H1 (cell line): ENCODE results near the gene AP2A2. TPM values are rescaled to one million over a fixed set of nuclear protein-coding genes. Genes with fewer than 3 reads are reported as not detected.

ENCODE experiments used
- CTCF ChIA-PET: fragments of 300-600 bp; sonication (Branson Sonifier 250); formaldehyde crosslinking; loops from one replicate; lab custom pipeline; 2021; ENCODE audit not compliant: partially characterized antibody; lab: Charles Lee
- POLR2A ChIA-PET: fragments of 300-600 bp; sonication (Branson Sonifier 250); formaldehyde crosslinking; loops from one replicate; lab custom pipeline; 2021; ENCODE audit warnings: inconsistent platforms; ENCODE audit not compliant: partially characterized antibody; lab: Charles Lee
- DNase-seq, 2 experiments: peaks; one replicate each; pipeline versions ENCODE4 v3.0.0 to v3.0.0-alpha.2; 2010 to 2022; ENCODE audit warnings: low spot score in 2 of 2, low read depth in 1 of 2, mixed read lengths in 1 of 2
- FAIRE-seq: peaks from 2 replicates; lab custom pipeline; 2011; peaks lifted over from hg19 to GRCh38; lab: Jason Lieb, UNC
- H2AFZ ChIP-seq: 2 replicates; pipeline ENCODE4 v1.8.1; 2012; ENCODE audit warnings: low read length, inconsistent platforms
- H2AK5ac ChIP-seq: 2 replicates; pipeline ENCODE4 v1.6.1; 2013; ENCODE audit warnings: low read depth, low read length
- H2BK120ac ChIP-seq: replicated peaks from 2 replicates; pipeline ENCODE3; 2013; ENCODE audit warnings: low read depth, low read length, inconsistent platforms
- H2BK12ac ChIP-seq: 2 replicates; pipeline ENCODE4 v1.6.1; 2013; ENCODE audit warnings: low read depth, low read length
- H2BK15ac ChIP-seq: 2 replicates; pipeline ENCODE4 v1.6.1; 2013; ENCODE audit warnings: low read length
- H2BK20ac ChIP-seq: 2 replicates; pipeline ENCODE4 v1.6.1; 2013; ENCODE audit warnings: low read length
- H2BK5ac ChIP-seq: 2 replicates; pipeline ENCODE4 v1.6.1; 2013; ENCODE audit warnings: low read depth, low read length
- H3K14ac ChIP-seq: 2 replicates; pipeline ENCODE4 v1.6.1; 2013; ENCODE audit warnings: inconsistent platforms; ENCODE audit not compliant: insufficient read length
- H3K18ac ChIP-seq: 2 replicates; pipeline ENCODE4 v1.6.1; 2013; ENCODE audit warnings: low read length; ENCODE audit errors: extremely low read depth
- H3K23ac ChIP-seq: 2 replicates; pipeline ENCODE4 v1.6.1; 2013; ENCODE audit warnings: inconsistent platforms; ENCODE audit not compliant: insufficient read length
- H3K23me2 ChIP-seq: 2 replicates; pipeline ENCODE4 v1.6.1; 2013; ENCODE audit warnings: low read depth, low read length
- H3K27ac ChIP-seq: 2 replicates; pipeline ENCODE4 v1.6.1; 2011; ENCODE audit warnings: low read depth, low read length, inconsistent platforms
- H3K27me3 ChIP-seq, 4 experiments: replicated peaks in 1 of 4; 1 replicate in 1 of 4; 2 replicates in 3 of 4; pipeline versions ENCODE4 v1.6.1 to v1.8.1; 2011 to 2013; ENCODE audit warnings: low read length in 3 of 4, mild to moderate bottlenecking in 3 of 4, inconsistent platforms in 2 of 4, mixed read lengths in 2 of 4, moderate library complexity in 1 of 4; ENCODE audit not compliant: control insufficient read depth in 3 of 4, insufficient read depth in 3 of 4; ENCODE audit errors: extremely low read depth in 1 of 4
- H3K36me3 ChIP-seq, 4 experiments: 2 replicates each; pipeline versions ENCODE4 v1.6.1 to v1.8.1; 2011 to 2013; ENCODE audit warnings: mild to moderate bottlenecking in 4 of 4, low read length in 3 of 4, moderate library complexity in 2 of 4, control low read depth in 1 of 4, inconsistent platforms in 1 of 4; ENCODE audit not compliant: insufficient read depth in 4 of 4, control insufficient read depth in 2 of 4
- H3K4ac ChIP-seq: replicated peaks from 2 replicates; pipeline ENCODE3; 2013; ENCODE audit warnings: low read length, low read depth, mixed read lengths, inconsistent platforms; ENCODE audit not compliant: insufficient read length
- H3K4me1 ChIP-seq, 4 experiments: replicated peaks in 1 of 4; 1 replicate in 1 of 4; 2 replicates in 3 of 4; pipeline versions ENCODE4 v1.6.1 to v1.8.1; 2011 to 2013; ENCODE audit warnings: low read length in 3 of 4, inconsistent platforms in 2 of 4, mixed read lengths in 1 of 4; ENCODE audit not compliant: insufficient read depth in 4 of 4, control insufficient read depth in 3 of 4
- H3K4me2 ChIP-seq, 2 experiments: 2 replicates each; pipeline versions ENCODE4 v1.6.1 to v1.8.1; 2011 to 2013; ENCODE audit warnings: low read depth in 2 of 2, low read length in 2 of 2, control low read depth in 1 of 2, inconsistent platforms in 1 of 2, mild to moderate bottlenecking in 1 of 2; ENCODE audit not compliant: insufficient read depth in 1 of 2
- H3K4me3 ChIP-seq, 4 experiments: fragments of 200-600, 300-600 bp in 1 of 4; sonication (generic), shearing (Covaris generic), sonication (Bioruptor Twin) in 1 of 4; 2 replicates each; pipeline versions ENCODE4 v1.5.1 to v1.8.1; 2011 to 2016; ENCODE audit warnings: low read length in 4 of 4, low read depth in 3 of 4, control low read depth in 2 of 4, inconsistent platforms in 2 of 4, mild to moderate bottlenecking in 2 of 4, mixed read lengths in 1 of 4, moderate library complexity in 1 of 4; ENCODE audit not compliant: insufficient read depth in 2 of 4; ENCODE audit errors: extremely low read depth in 1 of 4
- H3K56ac ChIP-seq: replicated peaks from 2 replicates; pipeline ENCODE3; 2013; ENCODE audit warnings: low read depth, mild to moderate bottlenecking, mixed read lengths, low read length, inconsistent platforms; ENCODE audit not compliant: insufficient read length
- H3K79me1 ChIP-seq: 2 replicates; pipeline ENCODE4 v1.6.1; 2013; ENCODE audit warnings: low read depth, low read length, control low read depth
- H3K79me2 ChIP-seq, 2 experiments: 2 replicates each; pipeline versions ENCODE4 v1.6.1 to v1.8.1; 2012 to 2013; ENCODE audit warnings: low read length in 2 of 2, mild to moderate bottlenecking in 2 of 2, inconsistent platforms in 1 of 2; ENCODE audit not compliant: insufficient read depth in 2 of 2, control insufficient read depth in 1 of 2
- H3K9ac ChIP-seq, 4 experiments: replicated peaks in 1 of 4; 1 replicate in 1 of 4; 2 replicates in 3 of 4; pipeline versions ENCODE4 v1.6.1 to v1.8.1; 2011 to 2013; ENCODE audit warnings: low read depth in 3 of 4, low read length in 3 of 4, control low read depth in 2 of 4, mild to moderate bottlenecking in 2 of 4, moderate library complexity in 2 of 4, inconsistent platforms in 1 of 4; ENCODE audit errors: extremely low read depth in 1 of 4
- H3K9me3 ChIP-seq, 2 experiments: 2 replicates each; pipeline versions ENCODE4 v1.6.1 to v1.8.1; 2012 to 2013; ENCODE audit warnings: mild to moderate bottlenecking in 2 of 2, moderate library complexity in 2 of 2, control low read depth in 1 of 2, inconsistent platforms in 1 of 2, low read depth in 1 of 2, low read length in 1 of 2, mixed read lengths in 1 of 2; ENCODE audit not compliant: insufficient read depth in 2 of 2
- H4K20me1 ChIP-seq, 2 experiments: replicated peaks in 1 of 2; 2 replicates each; pipeline versions ENCODE3 to v1.8.1; 2011 to 2013; ENCODE audit warnings: inconsistent platforms in 2 of 2, low read length in 2 of 2, mild to moderate bottlenecking in 1 of 2; ENCODE audit not compliant: insufficient read depth in 2 of 2, control insufficient read depth in 1 of 2
- H4K5ac ChIP-seq: 2 replicates; pipeline ENCODE4 v1.6.1; 2013; ENCODE audit warnings: low read length, low read depth, mixed read lengths, inconsistent platforms; ENCODE audit not compliant: insufficient read length
- H4K8ac ChIP-seq: 2 replicates; pipeline ENCODE4 v1.8.0; 2013; ENCODE audit warnings: mild to moderate bottlenecking, moderate library complexity, low read length, inconsistent platforms; ENCODE audit not compliant: insufficient read depth; ENCODE audit errors: extremely low read depth
- H4K91ac ChIP-seq: replicated peaks from 2 replicates; pipeline ENCODE3; 2013; ENCODE audit warnings: low read length, mixed read lengths, inconsistent platforms; ENCODE audit not compliant: insufficient read length
- BRCA1 ChIP-seq: IDR thresholded peaks from 2 replicates; pipeline ENCODE4 v1.6.1; 2012; ENCODE audit warnings: low read depth, low read length, improper control_type of control experiment
- FOSL1 ChIP-seq: IDR thresholded peaks from 2 replicates; pipeline ENCODE4 v1.6.1; 2011; ENCODE audit warnings: mild to moderate bottlenecking, low read depth, low read length, moderate library complexity; ENCODE audit not compliant: insufficient read depth
- NRF1 ChIP-seq: IDR thresholded peaks from 2 replicates; pipeline ENCODE4 v1.6.1; 2011; ENCODE audit warnings: mild to moderate bottlenecking, low read depth, low read length, improper control_type of control experiment
- POU5F1 ChIP-seq: IDR thresholded peaks from 2 replicates; pipeline ENCODE4 v1.6.1; 2011; ENCODE audit warnings: low read depth, mild to moderate bottlenecking, low read length, moderate library complexity
- RAD21 ChIP-seq, 2 experiments: IDR thresholded peaks in 1 of 2; conservative IDR thresholded peaks in 1 of 2; 2 replicates each; pipeline ENCODE4 v1.6.1; 2011; ENCODE audit warnings: low read depth in 2 of 2, low read length in 2 of 2, improper control_type of control experiment in 1 of 2, inconsistent platforms in 1 of 2, mild to moderate bottlenecking in 1 of 2, moderate library complexity in 1 of 2
- SIN3A ChIP-seq, 2 experiments: IDR thresholded peaks in 1 of 2; conservative IDR thresholded peaks in 1 of 2; 2 replicates each; pipeline ENCODE4 v1.6.1; 2011 to 2012; ENCODE audit warnings: low read length in 2 of 2, improper control_type of control experiment in 1 of 2, low read depth in 1 of 2, mild to moderate bottlenecking in 1 of 2
- SIX5 ChIP-seq: IDR thresholded peaks from 2 replicates; pipeline ENCODE4 v1.6.1; 2011; ENCODE audit warnings: mild to moderate bottlenecking, low read depth, low read length
- YY1 ChIP-seq: IDR thresholded peaks from 2 replicates; pipeline ENCODE4 v1.6.1; 2011; ENCODE audit warnings: low read depth, mild to moderate bottlenecking, low read length
- WGBS, 2 experiments: shearing (Covaris generic) in 1 of 2; methylation state at CpG; one replicate each; pipeline versions ENCODE4 v1.1.6 to v1.1.7; 2013 to 2015; ENCODE audit warnings: low lambda C conversion rate in 2 of 2, mixed read lengths in 2 of 2, inconsistent platforms in 1 of 2, low coverage in 1 of 2, missing lambda C conversion rate in 1 of 2; ENCODE audit not compliant: insufficient replicate concordance in 2 of 2, insufficient coverage in 1 of 2, insufficient read length in 1 of 2; ENCODE audit errors: extremely low coverage in 1 of 2, missing lambda C conversion rate in 1 of 2; 5-methylcytosine and 5-hydroxymethylcytosine counted together
- polyA plus RNA-seq, 7 experiments: library from polyadenylated mRNA; depleted of rRNA in 3 of 7; stranded (reverse) in 5 of 7; unstranded in 2 of 7; fragments of >200 nt in 5 of 7; fragments of 200-250 nt in 2 of 7; gene quantifications; 1 replicate in 5 of 7; 2 replicates in 1 of 7; 4 replicates in 1 of 7; pipeline versions ENCODE4 v1.2.1 to v1.2.3, GENCODE V29; 2011 to 2013; ENCODE audit warnings: missing spikeins in 2 of 7, mixed read lengths in 2 of 7
- total RNA-seq: library from RNA; stranded (reverse); fragmentation: NEBNext Ultra II Directional; extraction: Animal tissue kit (Norgen Biotek cat#: 25700); gene quantifications from 2 replicates; pipeline ENCODE4 v1.2.1, GENCODE V29; 2021
- TF ChIP-seq, protein P1 (sequence below): IDR thresholded peaks from 2 replicates; pipeline ENCODE4 v1.6.1; 2011; ENCODE audit warnings: low read depth, mild to moderate bottlenecking, low read length; ENCODE audit not compliant: insufficient read depth

The AP2A2 gene
- total and polyA plus RNA-seq, 2 of the 8 experiments (the other 6 are each of a cell fraction or from before 2014, with no cell fraction given): 50.0 to 65.0 TPM

GRCh38 chr11:888310-889212, 37.1 kb upstream of the AP2A2 start:
- Histone ChIP-seq H4K20me1 (peaks cover 3 to 19% of the 10 kb centered on the region in 2 experiments), H2AFZ (no peak overlapping the region), H3K4me3 (no peak overlapping the region), H3K79me1 (no peaks in the 10 kb centered on the region), H2BK5ac (no peak overlapping the region), H3K79me2 (no peaks in the 10 kb centered on the region), H3K36me3 (peaks cover 2 to 12% (median 7%) of the 10 kb centered on the region in 4 experiments; a peak in 4 of 8 replicates), H4K8ac (no peak overlapping the region), H2AK5ac (no peak overlapping the region), H3K4ac (no peak overlapping the region), H4K91ac (no peak overlapping the region), H4K5ac (no peak overlapping the region), H3K9me3 (no peaks in the 10 kb centered on the region), H2BK12ac (no peak overlapping the region), H3K27ac (no peak overlapping the region), H2BK120ac (no peak overlapping the region), H3K4me2 (no peak overlapping the region), H3K4me1 (peaks cover 0 to 5% (median 3%) of the 10 kb centered on the region in 4 experiments; a peak in 2 of 7 replicates), H3K14ac (no peak overlapping the region), H3K9ac (no peak overlapping the region), H3K18ac (no peak overlapping the region), H2BK15ac (no peak overlapping the region), H3K27me3 (no peaks in the 10 kb centered on the region), H3K23me2 (no peaks in the 10 kb centered on the region), H3K23ac (no peak overlapping the region), H2BK20ac (no peak overlapping the region), H3K56ac (no peak overlapping the region)
- FAIRE-seq: no peak
- CTCF ChIA-PET: interaction anchor here (0.6 to 4.9 kb wide), 11 partner anchors 10 to 163 kb away, joined by 3 to 25 read pairs (median 5); no protein-coding TSS in a partner anchor
- POLR2A ChIA-PET: interaction anchor here (0.6 to 2.0 kb wide), 5 partner anchors 12 to 46 kb away, joined by 3 to 6 read pairs (median 3); partner anchors contain the start of genes CHID1 and TSPAN4
- no peak for DNase-seq
- WGBS, 2 experiments: 94% methylated on average over 41 of the region's 45 CpGs; no CpG with 5 or more reads in 1 of the 2 experiments
- TF ChIP-seq, protein P1, sequence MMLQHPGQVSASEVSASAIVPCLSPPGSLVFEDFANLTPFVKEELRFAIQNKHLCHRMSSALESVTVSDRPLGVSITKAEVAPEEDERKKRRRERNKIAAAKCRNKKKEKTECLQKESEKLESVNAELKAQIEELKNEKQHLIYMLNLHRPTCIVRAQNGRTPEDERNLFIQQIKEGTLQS: no peak
- TF ChIP-seq BRCA1 (no peak), SIN3A (conservative IDR thresholded peaks at IDR 0.05 in 1 of 2, IDR thresholded peaks at IDR 0.05 in 1 of 2; ENCODE audit: low read depth in 1 of 2, low read length in 2 of 2) (no peak), YY1 (no peak), SIX5 (no peak), FOSL1 (no peak), RAD21 (IDR thresholded peaks at IDR 0.05 in 1 of 2, conservative IDR thresholded peaks at IDR 0.05 in 1 of 2; ENCODE audit: low read depth in 2 of 2, low read length in 2 of 2) (no peak), POU5F1 (no peak), NRF1 (no peak)
